Mucosa of stomach (tissue), 1 donor: ENCODE data around the gene PHACTR4.
"Not testable (repeated sequence)": the region's sequence is repeated elsewhere in the genome, so short reads cannot be mapped to it uniquely, and the experiment has no call there.

ENCODE experiments used
- H3K27me3 ChIP-seq: one replicate; pipeline ENCODE4 v1.7.0; 2013; ENCODE audit warnings: mild to moderate bottlenecking, low read length; ENCODE audit not compliant: control insufficient read depth, insufficient read depth
- H3K36me3 ChIP-seq: one replicate; pipeline ENCODE4 v1.7.0; 2013; ENCODE audit warnings: low read length; ENCODE audit not compliant: control insufficient read depth, insufficient read depth
- H3K4me1 ChIP-seq: one replicate; pipeline ENCODE4 v1.7.0; 2013; ENCODE audit warnings: mild to moderate bottlenecking, low read length; ENCODE audit not compliant: control insufficient read depth, insufficient read depth
- H3K4me3 ChIP-seq: one replicate; pipeline ENCODE4 v1.7.0; 2013; ENCODE audit warnings: low read length
- H3K9ac ChIP-seq: one replicate; pipeline ENCODE4 v1.7.0; 2013; ENCODE audit warnings: mild to moderate bottlenecking, low read length, moderate library complexity
- H3K9me3 ChIP-seq: one replicate; pipeline ENCODE4 v1.7.0; 2013; ENCODE audit warnings: mild to moderate bottlenecking, low read length, moderate library complexity; ENCODE audit not compliant: control insufficient read depth
- donor health status: Pancreatic carcinoma.

Gene PHACTR4

GRCh38 chr1:28508435-28508754 is 138.9 kb downstream of the PHACTR4 start:
- peak overlapping the region; percentile 67 for H3K9ac ChIP-seq
- H3K4me1 ChIP-seq, result peaks cover 32% of the 10 kb centered on the region
- peak overlapping the region; percentile 32 for H3K4me3 ChIP-seq
- H3K27me3 ChIP-seq, result no peaks in the 10 kb centered on the region
- no peaks in the 10 kb centered on the region for H3K9me3 ChIP-seq
- peaks cover 32% of the 10 kb centered on the region for H3K36me3 ChIP-seq

DNA sequence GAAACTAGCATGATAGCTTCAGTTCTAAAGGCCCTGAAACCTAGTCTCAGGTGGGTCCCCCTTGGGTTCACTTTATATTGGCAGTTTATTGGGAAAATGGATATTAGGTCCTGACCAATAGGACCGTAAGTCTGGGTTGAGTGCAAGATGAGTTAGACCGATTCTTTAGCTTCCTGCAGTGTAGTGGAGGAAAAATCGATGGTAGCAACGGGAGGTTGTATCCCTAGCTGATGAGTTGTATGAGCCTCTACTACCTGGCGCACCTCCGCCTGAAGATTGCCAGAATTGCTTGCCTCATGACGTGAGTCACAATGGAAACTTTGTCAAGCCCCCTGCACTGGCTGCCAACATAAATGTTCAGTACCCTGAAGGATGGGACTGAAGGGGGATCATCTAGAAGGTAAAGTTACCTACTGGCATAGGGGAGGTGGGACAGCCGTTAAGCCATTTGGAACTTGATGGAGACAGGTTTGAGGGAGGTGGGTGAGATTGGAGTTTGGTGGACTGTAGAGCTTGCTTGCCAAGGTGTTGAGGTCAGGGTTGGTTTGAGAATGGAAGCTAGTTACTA is 140.2 kb downstream of the PHACTR4 start:
- H3K27me3 ChIP-seq, result no peaks in the 10 kb centered on the region
- H3K4me1 ChIP-seq, result peaks cover 32% of the 10 kb centered on the region
- no peaks in the 10 kb centered on the region for H3K9me3 ChIP-seq
- peaks cover 32% of the 10 kb centered on the region for H3K36me3 ChIP-seq
- no peak overlapping the region for H3K4me3 ChIP-seq
- H3K9ac ChIP-seq, result peak overlapping the region; percentile 67

DNA sequence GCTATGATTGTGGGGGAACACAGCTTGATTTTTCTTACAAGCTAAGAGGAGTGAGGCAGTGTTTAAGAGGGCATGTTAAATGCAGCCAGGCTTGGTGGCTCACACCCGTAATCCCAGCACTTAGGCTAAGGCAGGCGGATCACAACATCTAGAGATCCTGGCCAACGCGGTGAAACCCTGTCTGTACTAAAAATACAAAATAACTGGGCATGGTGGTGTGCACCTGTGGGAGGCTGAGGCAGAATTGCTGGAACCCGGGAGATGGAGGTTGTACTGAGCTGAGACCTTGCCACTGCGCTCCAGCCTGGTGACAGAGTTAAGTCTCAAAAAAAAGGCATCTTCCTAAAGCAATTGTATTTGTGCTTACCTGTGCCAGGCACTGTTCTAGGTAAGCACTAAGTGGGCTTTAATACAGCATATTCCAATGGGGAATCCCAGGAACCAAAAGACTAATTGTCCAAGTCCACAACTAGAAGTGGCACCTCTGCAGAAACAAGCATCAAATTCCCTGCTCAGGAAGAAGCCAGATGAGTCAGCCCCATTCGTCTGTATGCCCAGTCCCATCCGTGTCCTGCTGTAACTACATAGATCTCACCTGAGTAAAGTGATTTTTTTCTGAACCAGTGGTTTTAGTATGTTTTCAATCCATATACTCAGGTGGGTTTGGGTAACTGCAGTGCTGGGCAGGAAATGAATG is 140.9 kb downstream of the PHACTR4 start:
- peaks cover 32% of the 10 kb centered on the region for H3K36me3 ChIP-seq

GRCh38 chr1:28510970-28511440 is 141.5 kb downstream of the PHACTR4 start:
- no peak overlapping the region for H3K9ac ChIP-seq
- no peaks in the 10 kb centered on the region for H3K27me3 ChIP-seq
- H3K9me3 ChIP-seq, result no peaks in the 10 kb centered on the region
- peaks cover 32% of the 10 kb centered on the region for H3K36me3 ChIP-seq
- H3K4me1 ChIP-seq, result peaks cover 32% of the 10 kb centered on the region
- no peak overlapping the region for H3K4me3 ChIP-seq

More for the DNA sequence above, 140.9 kb downstream of the PHACTR4 start:
- H3K9me3 ChIP-seq, result no peaks in the 10 kb centered on the region
- peaks cover 32% of the 10 kb centered on the region for H3K4me1 ChIP-seq
- no peak overlapping the region for H3K4me3 ChIP-seq
- no peaks in the 10 kb centered on the region for H3K27me3 ChIP-seq
- peak overlapping the region; percentile 67 for H3K9ac ChIP-seq

DNA sequence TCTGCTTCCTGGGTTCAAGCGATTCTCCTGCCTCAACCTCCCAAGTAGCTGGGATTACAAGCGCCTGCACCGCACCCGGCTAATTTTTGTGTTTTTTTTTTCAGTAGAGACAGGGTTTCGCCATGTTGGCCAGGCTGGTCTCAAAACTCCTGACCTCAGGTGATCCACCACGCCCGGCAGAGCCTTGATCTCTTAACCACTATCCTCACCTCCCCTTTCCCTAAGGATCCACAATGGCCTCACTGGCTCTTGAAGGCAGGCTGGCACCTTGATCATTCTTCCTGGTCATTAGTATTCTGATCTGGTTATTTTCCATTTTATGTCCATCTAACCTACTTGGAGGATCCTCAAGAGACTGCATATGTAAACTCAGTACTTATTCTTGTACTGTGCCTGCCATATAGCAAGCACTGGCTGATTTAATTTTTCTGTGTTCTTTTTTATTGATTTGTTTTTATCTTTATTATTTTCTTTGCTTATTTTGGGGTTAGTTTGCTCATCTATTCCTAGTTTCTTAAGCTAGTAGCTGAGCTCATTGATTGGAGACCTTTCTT is 142.6 kb downstream of the PHACTR4 start:
- peaks cover 30% of the 10 kb centered on the region for H3K36me3 ChIP-seq
- H3K9ac ChIP-seq, result no peak overlapping the region
- no peaks in the 10 kb centered on the region for H3K9me3 ChIP-seq
- no peak overlapping the region for H3K4me3 ChIP-seq
- peaks cover 32% of the 10 kb centered on the region for H3K4me1 ChIP-seq
- H3K27me3 ChIP-seq, result no peaks in the 10 kb centered on the region

DNA sequence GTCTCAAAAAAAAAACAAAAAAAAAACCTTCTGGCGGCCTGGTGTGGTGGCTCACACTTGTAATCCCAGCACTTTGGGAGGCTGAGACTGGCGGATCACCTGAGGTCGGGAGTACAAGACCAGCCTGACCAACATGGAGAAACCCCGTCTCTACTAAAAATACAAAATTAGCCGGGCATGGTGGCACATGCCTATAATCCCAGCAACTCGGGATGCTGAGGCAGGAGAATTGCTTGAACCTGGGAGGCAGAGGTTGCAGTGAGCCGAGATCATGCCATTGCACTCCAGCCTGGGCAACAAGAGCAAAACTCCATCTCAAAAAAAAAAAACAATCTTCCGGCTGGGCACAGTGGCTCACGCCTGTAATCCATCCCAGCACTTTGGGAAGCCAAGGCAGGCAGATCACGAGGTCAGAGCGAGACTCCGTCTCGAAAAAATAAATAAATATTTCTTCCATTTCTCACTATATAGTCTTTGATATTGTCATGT is 144.9 kb downstream of the PHACTR4 start:
- not testable (repeated sequence) for H3K27me3 ChIP-seq, H3K9me3 ChIP-seq, H3K4me3 ChIP-seq, H3K9ac ChIP-seq
- peaks cover 14% of the 10 kb centered on the region for H3K36me3 ChIP-seq
- peaks cover 31% of the 10 kb centered on the region for H3K4me1 ChIP-seq

- H3K9ac ChIP-seq, result no peak overlapping the region
- peaks cover 15% of the 10 kb centered on the region for H3K4me1 ChIP-seq
Measured at GRCh38 chr1:28516518-28516956, 147.0 kb downstream of the PHACTR4 start.

GRCh38 chr1:28517649-28517999 is 148.1 kb downstream of the PHACTR4 start:
- Histone ChIP-seq H3K27me3 (no peaks in the 10 kb centered on the region), H3K9ac (peak overlapping the region; percentile 59), H3K36me3 (no peaks in the 10 kb centered on the region), H3K4me3 (peak overlapping the region; percentile 28), H3K9me3 (no peaks in the 10 kb centered on the region), H3K4me1 (peaks cover 15% of the 10 kb centered on the region)

More at GRCh38 chr1:28516518-28516956, 147.0 kb downstream of the PHACTR4 start:
- Histone ChIP-seq H3K36me3 (no peaks in the 10 kb centered on the region), H3K4me3 (no peak overlapping the region), H3K27me3 (no peaks in the 10 kb centered on the region), H3K9me3 (no peaks in the 10 kb centered on the region)

DNA sequence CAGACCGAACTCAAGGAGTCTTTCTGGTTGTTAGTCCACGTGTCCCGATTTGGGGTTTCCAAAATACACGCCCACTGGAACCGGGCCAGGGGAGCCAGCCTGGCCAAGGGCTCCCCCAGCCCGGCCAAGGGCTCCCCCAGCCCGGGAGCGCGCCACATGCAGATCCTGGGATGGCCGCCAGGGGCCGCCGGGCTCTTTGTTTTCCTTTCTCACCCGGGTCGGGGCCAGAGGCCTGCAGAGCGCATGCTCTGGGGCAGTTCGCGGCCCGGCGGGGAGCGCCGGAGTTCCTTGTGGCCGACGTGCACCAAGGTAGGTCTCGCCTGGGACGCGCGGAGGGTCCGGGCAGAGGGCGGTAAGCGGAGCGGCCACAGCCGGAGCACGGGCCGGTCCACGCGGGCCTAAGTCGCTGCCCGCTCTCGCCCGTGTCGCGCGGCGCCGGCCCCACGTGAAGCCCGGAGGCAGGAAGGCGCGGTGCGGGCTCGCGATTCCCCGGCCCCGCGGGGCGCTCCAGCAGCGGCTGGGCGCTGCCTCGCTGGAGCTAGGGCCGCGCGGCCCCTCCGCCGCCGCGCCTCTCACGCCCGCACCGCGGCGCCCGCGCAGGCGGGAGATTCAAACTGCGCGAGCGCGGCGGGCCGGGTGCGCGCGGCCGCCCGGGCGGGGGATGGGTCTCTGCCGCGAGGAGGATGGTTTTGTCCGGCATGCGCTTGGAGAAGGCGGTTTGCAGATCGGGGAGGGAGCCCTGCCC is 148.6 kb downstream of the PHACTR4 start:
- Histone ChIP-seq H3K9me3 (no peaks in the 10 kb centered on the region), H3K9ac (peak overlapping the region; percentile 60), H3K4me3 (peak overlapping the region; percentile 48), H3K4me1 (peaks cover 15% of the 10 kb centered on the region), H3K27me3 (no peaks in the 10 kb centered on the region), H3K36me3 (no peaks in the 10 kb centered on the region)

GRCh38 chr1:28518745-28519341 is 149.3 kb downstream of the PHACTR4 start:
- Histone ChIP-seq H3K27me3 (no peaks in the 10 kb centered on the region), H3K4me3 (peak overlapping the region; percentile 48)

GRCh38 chr1:28519946-28520725 is 150.6 kb downstream of the PHACTR4 start:
- Histone ChIP-seq H3K4me1 (peaks cover 15% of the 10 kb centered on the region), H3K36me3 (no peaks in the 10 kb centered on the region), H3K9ac (no peak overlapping the region), H3K9me3 (no peaks in the 10 kb centered on the region), H3K4me3 (no peak overlapping the region), H3K27me3 (no peaks in the 10 kb centered on the region)

More at GRCh38 chr1:28518745-28519341, 149.3 kb downstream of the PHACTR4 start:
- peak overlapping the region; percentile 60 for H3K9ac ChIP-seq
- no peaks in the 10 kb centered on the region for H3K36me3 ChIP-seq
- H3K4me1 ChIP-seq, result peaks cover 15% of the 10 kb centered on the region
- H3K9me3 ChIP-seq, result no peaks in the 10 kb centered on the region
